NCI-H510A (cell line): ENCODE results near the gene CDK5.
"Not testable (repeated sequence)": the region's sequence is repeated elsewhere in the genome, so short reads cannot be mapped to it uniquely, and the experiment has no call there.

Experiments used
- DNase-seq: peaks from one replicate; lab custom pipeline; 2025; lab: John Stamatoyannopoulos, UW

The CDK5 gene

GRCh38 chr7:151013733-151014497 is 43.8 kb downstream of the CDK5 start:
- no peak for DNase-seq

GRCh38 chr7:151013356-151013732 is 44.4 kb downstream of the CDK5 start:
- no peak for DNase-seq

- DNase-seq: no peak
Observed at GRCh38 chr7:151012911-151013347, 44.8 kb downstream of the CDK5 start.

GRCh38 chr7:151012031-151012692 is 45.5 kb downstream of the CDK5 start:
- DNase-seq: no peak

GRCh38 chr7:151011616-151012015 is 46.1 kb downstream of the CDK5 start:
- not testable (repeated sequence) for DNase-seq

- no peak for DNase-seq
Observed at GRCh38 chr7:151011097-151011409, 46.6 kb downstream of the CDK5 start.

GRCh38 chr7:151010307-151011096 is 47.2 kb downstream of the CDK5 start:
- no peak for DNase-seq

- DNase-seq: no peak
Observed at GRCh38 chr7:151010037-151010306, 47.7 kb downstream of the CDK5 start.

GRCh38 chr7:151009327-151010036 is 48.2 kb downstream of the CDK5 start:
- no peak for DNase-seq

GRCh38 chr7:151008511-151009323 is 49.0 kb downstream of the CDK5 start:
- DNase-seq: no peak

- DNase-seq: no peak
Observed at GRCh38 chr7:151008143-151008510, 49.6 kb downstream of the CDK5 start.

GRCh38 chr7:151007469-151007898 is 50.2 kb downstream of the CDK5 start:
- DNase-seq: no peak

- no peak for DNase-seq
Observed at GRCh38 chr7:151006590-151007300, 51.0 kb downstream of the CDK5 start.

- DNase-seq: no peak
Observed at GRCh38 chr7:151005566-151005965, 52.1 kb downstream of the CDK5 start.
